ENCODE results near the gene KRT73.
"Not testable (repeated sequence)": the region's sequence is repeated elsewhere in the genome, so short reads cannot be mapped to it uniquely, and the experiment has no call there.

Gene KRT73

DNA sequence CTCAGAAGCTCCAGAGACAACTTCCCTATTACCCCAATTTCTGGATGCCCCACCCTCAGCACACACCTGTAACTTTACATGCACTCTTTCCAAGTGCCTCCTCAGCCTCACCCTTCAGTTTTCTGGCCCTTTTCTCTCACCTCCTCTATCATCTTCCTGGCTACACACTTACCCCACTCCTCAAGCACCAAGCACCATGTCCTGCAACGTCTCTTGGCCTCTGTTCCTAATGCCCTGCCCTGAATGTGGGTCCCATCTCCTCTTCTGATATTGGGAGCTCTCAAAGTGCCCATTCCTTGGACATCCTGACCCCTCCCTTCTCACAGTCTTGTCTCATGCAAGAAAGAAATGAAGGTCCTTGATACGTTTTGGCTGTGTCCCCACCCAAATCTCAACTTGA is 18.3 kb downstream of the KRT73 start:
- Histone ChIP-seq H3K9ac (ENCODE audit: low read depth, low read length, poor library complexity, severe bottlenecking) (no peak overlapping the region), H3K79me2 (ENCODE audit: insufficient read depth, low read length) (no peaks in the 10 kb centered on the region), H3K4me3 (ENCODE audit: low read length, poor library complexity, severe bottlenecking) (no peak overlapping the region), H3F3A (ENCODE audit: low read depth) (no peaks in the 10 kb centered on the region), H3K27me3 (ENCODE audit: insufficient read depth, low read length, poor library complexity, severe bottlenecking) (no peaks in the 10 kb centered on the region), H3K4me2 (ENCODE audit: low read depth, low read length, poor library complexity, severe bottlenecking) (no peak overlapping the region), H4K20me1 (ENCODE audit: insufficient read depth, low read length, poor library complexity, severe bottlenecking) (no peaks in the 10 kb centered on the region), H3K4me1 (ENCODE audit: insufficient read depth, low read length, poor library complexity, severe bottlenecking) (peaks cover 5% of the 10 kb centered on the region), H3K36me3 (ENCODE audit: insufficient read depth, low read length) (no peaks in the 10 kb centered on the region), H3K9me3 (ENCODE audit: insufficient read depth, low read depth, low read length) (no peaks in the 10 kb centered on the region), H3K9me2 (replicated peaks; ENCODE audit: low read depth, low read length) (no peaks in the 10 kb centered on the region), H2AFZ (ENCODE audit: low read length) (no peak overlapping the region)
- no peak for TF ChIP-seq EZH2phosphoT487 (IDR thresholded peaks at IDR 0.05; ENCODE audit: borderline replicate concordance)
- TF ChIP-seq, protein P1, sequence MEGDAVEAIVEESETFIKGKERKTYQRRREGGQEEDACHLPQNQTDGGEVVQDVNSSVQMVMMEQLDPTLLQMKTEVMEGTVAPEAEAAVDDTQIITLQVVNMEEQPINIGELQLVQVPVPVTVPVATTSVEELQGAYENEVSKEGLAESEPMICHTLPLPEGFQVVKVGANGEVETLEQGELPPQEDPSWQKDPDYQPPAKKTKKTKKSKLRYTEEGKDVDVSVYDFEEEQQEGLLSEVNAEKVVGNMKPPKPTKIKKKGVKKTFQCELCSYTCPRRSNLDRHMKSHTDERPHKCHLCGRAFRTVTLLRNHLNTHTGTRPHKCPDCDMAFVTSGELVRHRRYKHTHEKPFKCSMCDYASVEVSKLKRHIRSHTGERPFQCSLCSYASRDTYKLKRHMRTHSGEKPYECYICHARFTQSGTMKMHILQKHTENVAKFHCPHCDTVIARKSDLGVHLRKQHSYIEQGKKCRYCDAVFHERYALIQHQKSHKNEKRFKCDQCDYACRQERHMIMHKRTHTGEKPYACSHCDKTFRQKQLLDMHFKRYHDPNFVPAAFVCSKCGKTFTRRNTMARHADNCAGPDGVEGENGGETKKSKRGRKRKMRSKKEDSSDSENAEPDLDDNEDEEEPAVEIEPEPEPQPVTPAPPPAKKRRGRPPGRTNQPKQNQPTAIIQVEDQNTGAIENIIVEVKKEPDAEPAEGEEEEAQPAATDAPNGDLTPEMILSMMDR (conservative IDR thresholded peaks at IDR 0.05; ENCODE audit: low read length) = no peak

DNA sequence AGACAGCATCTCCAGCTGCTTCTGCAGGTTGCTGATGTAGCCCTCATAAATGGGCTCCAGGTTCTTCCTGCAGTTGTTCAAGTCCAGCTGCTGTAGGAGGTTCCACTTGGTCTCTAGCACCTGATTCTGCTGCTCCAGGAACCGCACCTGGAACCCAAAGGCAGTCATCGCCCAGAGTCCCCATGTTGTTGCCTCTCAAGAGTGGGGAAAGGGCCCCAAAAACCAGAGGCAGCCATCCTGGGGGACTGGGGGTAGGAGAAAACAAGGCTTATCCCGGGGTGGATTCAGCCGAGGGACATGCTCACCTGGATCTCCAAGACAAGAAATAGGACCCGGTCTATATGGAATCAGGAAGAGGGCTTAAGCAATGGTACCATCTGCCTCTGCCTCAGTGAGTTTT is 19.4 kb downstream of the KRT73 start:
- Histone ChIP-seq H3F3A (ENCODE audit: low read depth) (no peaks in the 10 kb centered on the region), H3K79me2 (ENCODE audit: insufficient read depth, low read length) (no peaks in the 10 kb centered on the region)
- TF ChIP-seq EZH2phosphoT487 (IDR thresholded peaks at IDR 0.05; ENCODE audit: borderline replicate concordance) = no peak
- TF ChIP-seq, protein P1 (conservative IDR thresholded peaks at IDR 0.05; ENCODE audit: low read length) = no peak

GRCh38 chr12:52594237-52594636 is 24.1 kb downstream of the KRT73 start:
- not testable (repeated sequence) for H3K79me2 ChIP-seq (ENCODE audit: insufficient read depth, low read length); H3K9ac ChIP-seq (ENCODE audit: low read depth, low read length, poor library complexity, severe bottlenecking); H3K36me3 ChIP-seq (ENCODE audit: insufficient read depth, low read length); H3K4me1 ChIP-seq (ENCODE audit: insufficient read depth, low read length, poor library complexity, severe bottlenecking); H3F3A ChIP-seq (ENCODE audit: low read depth); H3K9me2 ChIP-seq (replicated peaks; ENCODE audit: low read depth, low read length); H4K20me1 ChIP-seq (ENCODE audit: insufficient read depth, low read length, poor library complexity, severe bottlenecking); H2AFZ ChIP-seq (ENCODE audit: low read length); H3K9me3 ChIP-seq (ENCODE audit: insufficient read depth, low read depth, low read length); H3K4me2 ChIP-seq (ENCODE audit: low read depth, low read length, poor library complexity, severe bottlenecking); H3K4me3 ChIP-seq (ENCODE audit: low read length, poor library complexity, severe bottlenecking); H3K27me3 ChIP-seq (ENCODE audit: insufficient read depth, low read length, poor library complexity, severe bottlenecking)

More for the DNA sequence above, 19.4 kb downstream of the KRT73 start:
- no peaks in the 10 kb centered on the region for H3K36me3 ChIP-seq (ENCODE audit: insufficient read depth, low read length)
- H2AFZ ChIP-seq (ENCODE audit: low read length) = no peak overlapping the region
- H3K9me2 ChIP-seq (replicated peaks; ENCODE audit: low read depth, low read length) = no peaks in the 10 kb centered on the region
- no peaks in the 10 kb centered on the region for H4K20me1 ChIP-seq (ENCODE audit: insufficient read depth, low read length, poor library complexity, severe bottlenecking)
- no peak overlapping the region for H3K9ac ChIP-seq (ENCODE audit: low read depth, low read length, poor library complexity, severe bottlenecking)
- no peaks in the 10 kb centered on the region for H3K4me1 ChIP-seq (ENCODE audit: insufficient read depth, low read length, poor library complexity, severe bottlenecking)
- H3K27me3 ChIP-seq (ENCODE audit: insufficient read depth, low read length, poor library complexity, severe bottlenecking) = no peaks in the 10 kb centered on the region
- no peak overlapping the region for H3K4me2 ChIP-seq (ENCODE audit: low read depth, low read length, poor library complexity, severe bottlenecking)
- H3K4me3 ChIP-seq (ENCODE audit: low read length, poor library complexity, severe bottlenecking) = no peak overlapping the region
- H3K9me3 ChIP-seq (ENCODE audit: insufficient read depth, low read depth, low read length) = no peaks in the 10 kb centered on the region

DNA sequence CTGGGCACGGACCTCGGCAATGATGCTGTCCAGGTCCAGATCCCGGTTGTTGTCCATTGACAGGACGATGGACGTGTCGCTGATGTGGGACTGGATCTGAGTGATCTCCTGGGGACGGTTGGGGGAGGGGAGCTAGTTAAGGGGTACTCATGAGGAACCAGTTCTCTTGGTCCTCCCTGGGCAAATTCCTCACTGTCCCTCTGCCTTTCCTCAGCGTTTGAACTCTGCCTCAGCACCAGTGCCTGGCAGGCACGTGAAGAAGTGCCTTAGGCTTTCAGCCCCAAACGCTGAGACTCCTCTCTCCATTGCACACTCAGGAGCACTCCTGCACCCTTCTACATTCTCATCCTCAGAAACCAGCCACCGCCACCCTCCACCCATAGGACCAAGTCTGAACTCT is 26.8 kb downstream of the KRT73 start:
- H3K4me2 ChIP-seq (ENCODE audit: low read depth, low read length, poor library complexity, severe bottlenecking) = no peak overlapping the region
- H3K27me3 ChIP-seq (ENCODE audit: insufficient read depth, low read length, poor library complexity, severe bottlenecking) = no peaks in the 10 kb centered on the region
- no peaks in the 10 kb centered on the region for H3F3A ChIP-seq (ENCODE audit: low read depth)
- no peaks in the 10 kb centered on the region for H3K9me2 ChIP-seq (replicated peaks; ENCODE audit: low read depth, low read length)
- H3K36me3 ChIP-seq (ENCODE audit: insufficient read depth, low read length) = no peaks in the 10 kb centered on the region
- H3K9me3 ChIP-seq (ENCODE audit: insufficient read depth, low read depth, low read length) = no peaks in the 10 kb centered on the region
- no peak for TF ChIP-seq EZH2phosphoT487 (IDR thresholded peaks at IDR 0.05; ENCODE audit: borderline replicate concordance)
- TF ChIP-seq, protein P1 (conservative IDR thresholded peaks at IDR 0.05; ENCODE audit: low read length) = no peak
- H3K79me2 ChIP-seq (ENCODE audit: insufficient read depth, low read length) = no peaks in the 10 kb centered on the region
- no peak overlapping the region for H2AFZ ChIP-seq (ENCODE audit: low read length)
- H3K4me3 ChIP-seq (ENCODE audit: low read length, poor library complexity, severe bottlenecking) = no peak overlapping the region
- H3K4me1 ChIP-seq (ENCODE audit: insufficient read depth, low read length, poor library complexity, severe bottlenecking) = peaks cover 15% of the 10 kb centered on the region
- peak overlapping the region; percentile 10 for H3K9ac ChIP-seq (ENCODE audit: low read depth, low read length, poor library complexity, severe bottlenecking)
- no peaks in the 10 kb centered on the region for H4K20me1 ChIP-seq (ENCODE audit: insufficient read depth, low read length, poor library complexity, severe bottlenecking)

Measured in Loucy (cell line).